Measurements from ENCODE around the gene ANGEL1.

Gene ANGEL1

GRCh38 chr14:76844223-76844622 is 31.5 kb upstream of the ANGEL1 start:
- no peak overlapping the region for H3K4me3 ChIP-seq (ENCODE audit: low read depth, low read length)
- TF ChIP-seq, protein P1, sequence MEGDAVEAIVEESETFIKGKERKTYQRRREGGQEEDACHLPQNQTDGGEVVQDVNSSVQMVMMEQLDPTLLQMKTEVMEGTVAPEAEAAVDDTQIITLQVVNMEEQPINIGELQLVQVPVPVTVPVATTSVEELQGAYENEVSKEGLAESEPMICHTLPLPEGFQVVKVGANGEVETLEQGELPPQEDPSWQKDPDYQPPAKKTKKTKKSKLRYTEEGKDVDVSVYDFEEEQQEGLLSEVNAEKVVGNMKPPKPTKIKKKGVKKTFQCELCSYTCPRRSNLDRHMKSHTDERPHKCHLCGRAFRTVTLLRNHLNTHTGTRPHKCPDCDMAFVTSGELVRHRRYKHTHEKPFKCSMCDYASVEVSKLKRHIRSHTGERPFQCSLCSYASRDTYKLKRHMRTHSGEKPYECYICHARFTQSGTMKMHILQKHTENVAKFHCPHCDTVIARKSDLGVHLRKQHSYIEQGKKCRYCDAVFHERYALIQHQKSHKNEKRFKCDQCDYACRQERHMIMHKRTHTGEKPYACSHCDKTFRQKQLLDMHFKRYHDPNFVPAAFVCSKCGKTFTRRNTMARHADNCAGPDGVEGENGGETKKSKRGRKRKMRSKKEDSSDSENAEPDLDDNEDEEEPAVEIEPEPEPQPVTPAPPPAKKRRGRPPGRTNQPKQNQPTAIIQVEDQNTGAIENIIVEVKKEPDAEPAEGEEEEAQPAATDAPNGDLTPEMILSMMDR (IDR thresholded peaks at IDR 0.05; ENCODE audit: borderline replicate concordance, insufficient read depth, low read depth, low read length): peak; percentile 11; the same call in 1 of the 2 replicates

DNA sequence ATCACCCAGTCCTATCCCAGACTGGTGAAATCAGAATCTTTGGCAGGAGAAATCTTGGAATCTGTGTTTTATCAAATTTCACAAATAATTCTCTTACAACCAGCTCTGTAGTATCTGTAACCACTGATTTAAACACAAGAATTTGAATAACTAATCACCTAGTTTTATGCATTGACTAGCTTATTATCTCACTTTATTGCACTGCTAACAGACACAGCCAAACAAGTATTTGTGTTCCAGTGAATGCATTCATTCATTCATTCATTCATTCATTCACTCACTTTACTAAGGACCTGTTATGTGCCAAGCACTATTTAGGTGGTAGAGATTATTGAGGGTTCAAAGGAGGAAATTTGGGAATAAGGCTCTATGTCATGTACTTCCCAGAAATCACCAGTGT is 29.7 kb upstream of the ANGEL1 start:
- H3K4me3 ChIP-seq (ENCODE audit: low read depth, low read length): no peak overlapping the region
- TF ChIP-seq, protein P1 (IDR thresholded peaks at IDR 0.05; ENCODE audit: borderline replicate concordance, insufficient read depth, low read depth, low read length): no peak

DNA sequence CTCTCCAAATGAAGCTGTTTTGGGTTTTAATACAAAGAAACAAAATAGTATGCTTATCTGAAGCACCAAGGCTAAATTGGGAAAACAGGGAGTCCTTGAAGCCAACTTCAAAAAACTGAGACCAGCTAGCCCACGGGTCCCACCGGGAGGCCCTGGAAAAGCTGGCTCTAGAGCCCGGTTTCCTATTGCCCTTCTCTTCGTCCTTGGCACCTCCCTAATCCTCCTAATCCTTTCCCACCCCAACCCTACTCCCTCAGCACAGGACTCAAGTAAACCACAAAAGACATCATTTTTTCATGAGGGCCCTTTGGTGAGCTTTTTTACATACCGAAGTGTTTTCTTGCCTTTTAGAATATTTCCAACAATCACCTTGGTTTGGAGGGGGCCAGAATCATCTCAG is 24.8 kb upstream of the ANGEL1 start:
- TF ChIP-seq, protein P1 (IDR thresholded peaks at IDR 0.05; ENCODE audit: borderline replicate concordance, insufficient read depth, low read depth, low read length): no peak
- H3K4me3 ChIP-seq (ENCODE audit: low read depth, low read length): no peak overlapping the region

- H3K4me3 ChIP-seq (ENCODE audit: low read depth, low read length): no peak overlapping the region
- TF ChIP-seq, protein P1 (IDR thresholded peaks at IDR 0.05; ENCODE audit: borderline replicate concordance, insufficient read depth, low read depth, low read length): no peak
Measured at GRCh38 chr14:76836029-76836630, 23.4 kb upstream of the ANGEL1 start.

DNA sequence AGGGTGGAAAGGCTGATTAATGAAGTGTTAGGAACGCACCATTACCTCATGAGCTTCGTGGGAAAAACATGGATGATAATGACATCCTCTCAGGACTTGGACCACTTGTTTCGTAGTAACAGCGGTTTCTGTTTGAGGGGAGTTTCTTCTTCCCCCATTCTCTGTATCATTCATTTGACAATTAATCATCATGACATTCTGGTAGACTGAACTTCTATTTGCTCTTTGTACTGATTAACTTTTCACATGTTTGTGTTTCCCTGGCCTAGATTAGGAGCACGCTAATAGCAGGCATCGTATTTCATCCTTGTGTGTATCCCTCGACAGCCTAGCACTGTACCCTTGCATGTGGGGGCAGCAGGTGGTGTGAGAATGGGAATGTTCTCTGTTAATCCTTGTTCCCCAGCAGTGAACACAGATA is 21.6 kb upstream of the ANGEL1 start:
- TF ChIP-seq, protein P1 (IDR thresholded peaks at IDR 0.05; ENCODE audit: borderline replicate concordance, insufficient read depth, low read depth, low read length): no peak
- H3K4me3 ChIP-seq (ENCODE audit: low read depth, low read length): no peak overlapping the region

GRCh38 chr14:76833011-76833410 is 20.3 kb upstream of the ANGEL1 start:
- TF ChIP-seq, protein P1 (IDR thresholded peaks at IDR 0.05; ENCODE audit: borderline replicate concordance, insufficient read depth, low read depth, low read length): no peak
- H3K4me3 ChIP-seq (ENCODE audit: low read depth, low read length): no peak overlapping the region

DNA sequence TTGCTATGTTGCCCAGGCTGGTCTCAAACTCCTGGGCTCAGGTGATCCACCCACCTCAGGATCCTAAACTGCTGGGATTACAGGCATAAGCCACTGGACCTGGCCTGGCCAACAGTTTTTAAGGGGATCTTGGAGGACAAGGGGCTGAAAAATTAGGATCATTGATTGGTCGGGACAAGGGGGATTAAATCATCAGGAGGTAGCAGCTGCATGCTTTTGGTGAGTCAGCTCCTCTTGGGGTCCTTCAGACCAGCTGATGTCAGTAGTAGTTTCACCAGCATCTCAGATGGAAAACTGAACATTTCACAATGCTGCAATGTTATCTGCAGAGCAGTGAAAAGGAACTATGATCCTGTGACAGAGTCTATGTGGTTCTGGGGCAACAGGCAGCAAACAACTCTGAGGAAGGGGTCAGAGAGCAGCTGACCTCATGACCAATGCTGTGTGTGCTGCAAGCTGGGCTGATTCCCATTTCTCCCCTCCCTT is 19.9 kb upstream of the ANGEL1 start:
- H3K4me3 ChIP-seq (ENCODE audit: low read depth, low read length): no peak overlapping the region
- TF ChIP-seq, protein P1 (IDR thresholded peaks at IDR 0.05; ENCODE audit: borderline replicate concordance, insufficient read depth, low read depth, low read length): no peak

Data from GM12875 (cell line).